OCI-LY1 (cell line): ENCODE measurements around the gene GALNT2.

ENCODE experiments used
- CTCF ChIP-seq: fragments of 200-600 bp; sonication (generic), shearing (Covaris generic); IDR thresholded peaks from 2 replicates; pipeline ENCODE4 v1.5.1; 2017; ENCODE audit warnings: mild to moderate bottlenecking, antibody characterized with exemption, low read length, moderate library complexity, mixed read lengths
- EZH2 ChIP-seq: fragments of 200-600 bp; sonication (generic), shearing (Covaris generic); IDR thresholded peaks from 2 replicates; pipeline ENCODE4 v1.8.0; 2017; ENCODE audit warnings: borderline replicate concordance, mixed run types, mild to moderate bottlenecking, antibody characterized with exemption, low read length, moderate library complexity, mixed read lengths

DNA sequence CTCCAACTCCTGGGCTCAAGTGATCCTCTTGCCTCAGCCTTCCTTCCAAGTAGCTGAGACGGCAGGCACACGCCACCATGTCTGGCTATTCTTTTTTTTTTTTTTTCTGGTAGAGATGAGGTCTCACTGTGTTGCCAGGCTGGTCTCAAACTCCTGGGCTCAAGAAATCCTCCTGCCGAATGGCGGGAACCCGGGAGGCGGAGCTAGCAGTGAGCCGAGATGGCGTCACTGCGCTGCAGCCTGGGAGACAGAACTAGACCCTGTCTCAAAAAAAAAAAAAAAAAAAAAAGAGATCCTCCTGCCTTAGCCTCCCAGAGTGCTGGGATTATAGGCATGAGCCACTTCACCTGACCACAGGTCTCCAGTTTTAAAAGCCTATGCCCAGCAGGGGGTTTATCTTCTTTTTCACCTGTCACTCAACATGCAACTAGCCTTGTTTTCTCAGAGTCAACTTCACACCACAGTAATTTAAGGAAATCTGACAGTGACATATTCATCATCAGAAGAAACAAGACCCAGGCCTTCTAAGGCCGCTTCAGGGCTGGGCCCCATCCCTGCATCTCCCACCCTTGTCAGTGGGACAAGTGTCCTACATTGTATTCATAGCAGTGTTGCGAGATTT, 38.3 kb upstream of the GALNT2 start:
- TF ChIP-seq CTCF (no peak), EZH2 (no peak)
